HepG2 (cell line): ENCODE data around the gene PXDC1. TPM values are rescaled to one million over a fixed set of nuclear protein-coding genes. Genes with fewer than 3 reads are reported as not detected.

ENCODE experiments used
- AGO2 ChIP-seq: fragments of 200-400 bp; formaldehyde crosslinking; optimal IDR thresholded peaks from 2 replicates; pipeline ENCODE3; 2017; ENCODE audit warnings: mild to moderate bottlenecking, low read depth, low read length, moderate library complexity
- ATF1 ChIP-seq: IDR thresholded peaks from 2 replicates; pipeline ENCODE4 v1.6.1; 2016; ENCODE audit warnings: mild to moderate bottlenecking, control low read depth
- DMAP1 ChIP-seq: IDR thresholded peaks from 2 replicates; pipeline ENCODE4 v1.6.1; 2016
- DNMT3B ChIP-seq: conservative IDR thresholded peaks from 2 replicates; pipeline ENCODE4 v1.6.1; 2016; ENCODE audit warnings: missing biosample characterization, control low read depth
- ELF3 ChIP-seq: IDR thresholded peaks from 2 replicates; pipeline ENCODE4 v1.6.1; 2016; ENCODE audit warnings: missing genetic modification reagents, missing compliant biosample characterization
- EP300 ChIP-seq, 3 experiments: sonication (generic) in 1 of 3; formaldehyde crosslinking in 1 of 3; IDR thresholded peaks; 2 replicates each; pipeline versions ENCODE4 v1.5.1 to v1.6.1; 2011 to 2020; ENCODE audit warnings: low read depth in 2 of 3, low read length in 2 of 3, borderline replicate concordance in 1 of 3, improper control_type of control experiment in 1 of 3, mild to moderate bottlenecking in 1 of 3, missing genetic modification reagents in 1 of 3, moderate library complexity in 1 of 3
- ESRRA ChIP-seq: sonication (generic); formaldehyde crosslinking; IDR thresholded peaks from 2 replicates; pipeline ENCODE4 v1.5.1; 2020; ENCODE audit warnings: mild to moderate bottlenecking, low read depth, missing genetic modification reagents
- GZF1 ChIP-seq: sonication (generic); formaldehyde crosslinking; IDR thresholded peaks from 2 replicates; pipeline ENCODE4 v1.5.1; 2020; ENCODE audit warnings: mild to moderate bottlenecking, missing genetic modification reagents
- JUND ChIP-seq: sonication (generic); formaldehyde crosslinking; IDR thresholded peaks from 2 replicates; pipeline ENCODE4 v1.8.0; 2022; ENCODE audit warnings: mild to moderate bottlenecking, missing genetic modification reagents
- MIER2 ChIP-seq: IDR thresholded peaks from 2 replicates; pipeline ENCODE4 v1.6.1; 2016; ENCODE audit warnings: missing biosample characterization, missing genetic modification reagents
- MXD4 ChIP-seq: IDR thresholded peaks from 2 replicates; pipeline ENCODE4 v1.6.1; 2016; ENCODE audit warnings: mild to moderate bottlenecking, missing biosample characterization, missing genetic modification reagents
- PITX1 ChIP-seq: sonication (generic); formaldehyde crosslinking; IDR thresholded peaks from 2 replicates; pipeline ENCODE4 v1.5.1; 2020; ENCODE audit warnings: mild to moderate bottlenecking, missing genetic modification reagents
- REL ChIP-seq: sonication (generic); formaldehyde crosslinking; conservative IDR thresholded peaks from 2 replicates; pipeline ENCODE4 v1.8.0; 2022; ENCODE audit warnings: mild to moderate bottlenecking, missing genetic modification reagents, moderate library complexity
- RNF2 ChIP-seq: fragments of 450-650 bp; conservative IDR thresholded peaks from 2 replicates; pipeline ENCODE4 v1.6.1; 2016; ENCODE audit warnings: low read depth
- SMARCC2 ChIP-seq: fragments of 450-650 bp; IDR thresholded peaks from 2 replicates; pipeline ENCODE4 v1.6.1; 2017; ENCODE audit warnings: antibody characterized with exemption, mild to moderate bottlenecking
- SNAI1 ChIP-seq: sonication (generic); formaldehyde crosslinking; IDR thresholded peaks from 2 replicates; pipeline ENCODE4 v1.5.0; 2020; ENCODE audit warnings: mild to moderate bottlenecking, missing genetic modification reagents, borderline replicate concordance
- ZMYM4 ChIP-seq: sonication (generic); formaldehyde crosslinking; IDR thresholded peaks from 2 replicates; pipeline ENCODE4 v1.8.1; 2023; ENCODE audit warnings: mild to moderate bottlenecking, missing genetic modification reagents
- ZNF460 ChIP-seq: sonication (generic); formaldehyde crosslinking; IDR thresholded peaks from 2 replicates; pipeline ENCODE4 v1.5.1; 2020; ENCODE audit warnings: missing genetic modification reagents, mild to moderate bottlenecking, borderline replicate concordance
- ZNF543 ChIP-seq: sonication (generic); formaldehyde crosslinking; IDR thresholded peaks from 2 replicates; pipeline ENCODE4 v1.4.0; 2020; ENCODE audit warnings: mild to moderate bottlenecking, missing genetic modification reagents
- ZNF670 ChIP-seq: sonication (generic); formaldehyde crosslinking; IDR thresholded peaks from 2 replicates; pipeline ENCODE4 v1.8.0; 2022; ENCODE audit warnings: mild to moderate bottlenecking, missing genetic modification reagents, borderline replicate concordance
- polyA plus RNA-seq, 8 experiments: library from polyadenylated mRNA; depleted of rRNA in 3 of 8; stranded (reverse) in 7 of 8; unstranded in 1 of 8; fragments of >200 nt; fragmentation: Illumina TruSeq in 4 of 8; extraction: Trizol in 4 of 8; gene quantifications; 2 replicates each; pipeline versions ENCODE4 v1.2.1 to v1.2.3, GENCODE V29; 2011 to 2016; ENCODE audit warnings: low read depth in 4 of 8, missing spikeins in 1 of 8, mixed read lengths in 1 of 8; ENCODE audit not compliant: insufficient read depth in 1 of 8
- total RNA-seq, 5 experiments: library from RNA; depleted of rRNA; stranded (reverse); fragments of >200 nt; fragmentation: Illumina TruSeq; extraction: Trizol; gene quantifications; 2 replicates each; pipeline ENCODE4 v1.2.3, GENCODE V29; 2016; ENCODE audit warnings: low read depth in 1 of 5
- TF ChIP-seq, protein P1 (sequence below): sonication (generic); formaldehyde crosslinking; IDR thresholded peaks from 2 replicates; pipeline ENCODE4 v1.8.0; 2022; ENCODE audit warnings: missing genetic modification reagents, low read depth, mild to moderate bottlenecking, borderline replicate concordance
- TF ChIP-seq, protein P2 (sequence below): sonication (generic); formaldehyde crosslinking; IDR thresholded peaks from 2 replicates; pipeline ENCODE4 v1.4.0; 2020; ENCODE audit warnings: missing genetic modification reagents, borderline replicate concordance
- TF ChIP-seq, protein P3 (sequence below): sonication (generic); formaldehyde crosslinking; IDR thresholded peaks from 2 replicates; pipeline ENCODE4 v1.4.0; 2020; ENCODE audit warnings: missing genetic modification reagents
- TF ChIP-seq, protein P4 (sequence below): sonication (generic); formaldehyde crosslinking; IDR thresholded peaks from 2 replicates; pipeline ENCODE4 v1.5.1; 2020; ENCODE audit warnings: mild to moderate bottlenecking, missing genetic modification reagents, moderate library complexity

The PXDC1 gene
- total and polyA plus RNA-seq, 2 of the 13 experiments (the other 11 are each of a cell fraction or from before 2014, with no cell fraction given) = 32.4 to 34.7 TPM

- no peak for TF ChIP-seq ELF3 (CRISPR knock-in tag)
- TF ChIP-seq ATF1 (CRISPR knock-in tag) = no peak
- TF ChIP-seq MIER2 = no peak
- TF ChIP-seq EP300 (IDR thresholded peaks at IDR 0.05; ENCODE audit: low read depth in 2 of 2, low read length in 2 of 2) = no peak
- TF ChIP-seq EP300 (CRISPR knock-in tag; IDR thresholded peaks at IDR 0.05; ENCODE audit: borderline replicate concordance) = no peak
- TF ChIP-seq MXD4 (CRISPR knock-in tag) = no peak
- TF ChIP-seq REL (CRISPR knock-in tag) = no peak
- peak; percentile 40; the same call in 1 of the 2 replicates for TF ChIP-seq SNAI1 (CRISPR knock-in tag)
- TF ChIP-seq GZF1 (CRISPR knock-in tag) = no peak
- 0 out of 2 replicates have a peak, but pooled peaks have one; percentile 9 for TF ChIP-seq DMAP1
- TF ChIP-seq SMARCC2 = no peak
- no peak for TF ChIP-seq PITX1 (CRISPR knock-in tag)
- TF ChIP-seq JUND (CRISPR knock-in tag) = no peak
- TF ChIP-seq ZNF543 (CRISPR knock-in tag) = no peak
- TF ChIP-seq AGO2 = no peak
- TF ChIP-seq, protein P1, sequence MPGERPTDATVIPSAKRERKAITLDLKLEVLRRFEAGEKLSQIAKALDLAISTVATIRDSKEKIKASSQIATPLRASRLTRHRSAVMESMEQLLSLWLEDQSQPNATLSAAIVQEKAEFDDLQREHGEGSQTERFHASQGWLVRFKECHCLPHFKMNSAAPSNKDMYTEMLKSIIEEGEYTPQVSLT = no peak
- TF ChIP-seq RNF2 = no peak
- TF ChIP-seq, protein P2, sequence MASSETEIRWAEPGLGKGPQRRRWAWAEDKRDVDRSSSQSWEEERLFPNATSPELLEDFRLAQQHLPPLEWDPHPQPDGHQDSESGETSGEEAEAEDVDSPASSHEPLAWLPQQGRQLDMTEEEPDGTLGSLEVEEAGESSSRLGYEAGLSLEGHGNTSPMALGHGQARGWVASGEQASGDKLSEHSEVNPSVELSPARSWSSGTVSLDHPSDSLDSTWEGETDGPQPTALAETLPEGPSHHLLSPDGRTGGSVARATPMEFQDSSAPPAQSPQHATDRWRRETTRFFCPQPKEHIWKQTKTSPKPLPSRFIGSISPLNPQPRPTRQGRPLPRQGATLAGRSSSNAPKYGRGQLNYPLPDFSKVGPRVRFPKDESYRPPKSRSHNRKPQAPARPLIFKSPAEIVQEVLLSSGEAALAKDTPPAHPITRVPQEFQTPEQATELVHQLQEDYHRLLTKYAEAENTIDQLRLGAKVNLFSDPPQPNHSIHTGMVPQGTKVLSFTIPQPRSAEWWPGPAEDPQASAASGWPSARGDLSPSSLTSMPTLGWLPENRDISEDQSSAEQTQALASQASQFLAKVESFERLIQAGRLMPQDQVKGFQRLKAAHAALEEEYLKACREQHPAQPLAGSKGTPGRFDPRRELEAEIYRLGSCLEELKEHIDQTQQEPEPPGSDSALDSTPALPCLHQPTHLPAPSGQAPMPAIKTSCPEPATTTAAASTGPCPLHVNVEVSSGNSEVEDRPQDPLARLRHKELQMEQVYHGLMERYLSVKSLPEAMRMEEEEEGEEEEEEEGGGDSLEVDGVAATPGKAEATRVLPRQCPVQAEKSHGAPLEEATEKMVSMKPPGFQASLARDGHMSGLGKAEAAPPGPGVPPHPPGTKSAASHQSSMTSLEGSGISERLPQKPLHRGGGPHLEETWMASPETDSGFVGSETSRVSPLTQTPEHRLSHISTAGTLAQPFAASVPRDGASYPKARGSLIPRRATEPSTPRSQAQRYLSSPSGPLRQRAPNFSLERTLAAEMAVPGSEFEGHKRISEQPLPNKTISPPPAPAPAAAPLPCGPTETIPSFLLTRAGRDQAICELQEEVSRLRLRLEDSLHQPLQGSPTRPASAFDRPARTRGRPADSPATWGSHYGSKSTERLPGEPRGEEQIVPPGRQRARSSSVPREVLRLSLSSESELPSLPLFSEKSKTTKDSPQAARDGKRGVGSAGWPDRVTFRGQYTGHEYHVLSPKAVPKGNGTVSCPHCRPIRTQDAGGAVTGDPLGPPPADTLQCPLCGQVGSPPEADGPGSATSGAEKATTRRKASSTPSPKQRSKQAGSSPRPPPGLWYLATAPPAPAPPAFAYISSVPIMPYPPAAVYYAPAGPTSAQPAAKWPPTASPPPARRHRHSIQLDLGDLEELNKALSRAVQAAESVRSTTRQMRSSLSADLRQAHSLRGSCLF = no peak
- no peak for TF ChIP-seq ZNF460
- TF ChIP-seq ZNF670 (CRISPR knock-in tag) = no peak
- TF ChIP-seq DNMT3B (CRISPR knock-in tag) = 0 out of 2 replicates have a peak, but pooled peaks have one; percentile 60
- TF ChIP-seq, protein P3, sequence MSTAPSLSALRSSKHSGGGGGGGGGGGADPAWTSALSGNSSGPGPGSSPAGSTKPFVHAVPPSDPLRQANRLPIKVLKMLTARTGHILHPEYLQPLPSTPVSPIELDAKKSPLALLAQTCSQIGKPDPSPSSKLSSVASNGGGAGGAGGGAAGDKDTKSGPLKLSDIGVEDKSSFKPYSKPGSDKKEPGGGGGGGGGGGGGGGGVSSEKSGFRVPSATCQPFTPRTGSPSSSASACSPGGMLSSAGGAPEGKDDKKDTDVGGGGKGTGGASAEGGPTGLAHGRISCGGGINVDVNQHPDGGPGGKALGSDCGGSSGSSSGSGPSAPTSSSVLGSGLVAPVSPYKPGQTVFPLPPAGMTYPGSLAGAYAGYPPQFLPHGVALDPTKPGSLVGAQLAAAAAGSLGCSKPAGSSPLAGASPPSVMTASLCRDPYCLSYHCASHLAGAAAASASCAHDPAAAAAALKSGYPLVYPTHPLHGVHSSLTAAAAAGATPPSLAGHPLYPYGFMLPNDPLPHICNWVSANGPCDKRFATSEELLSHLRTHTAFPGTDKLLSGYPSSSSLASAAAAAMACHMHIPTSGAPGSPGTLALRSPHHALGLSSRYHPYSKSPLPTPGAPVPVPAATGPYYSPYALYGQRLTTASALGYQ (CRISPR knock-in tag) = peak; percentile 8; the same call in 1 of the 2 replicates
- 0 out of 2 replicates have a peak, but pooled peaks have one; percentile 36 for TF ChIP-seq ESRRA (CRISPR knock-in tag)
- TF ChIP-seq, protein P4, sequence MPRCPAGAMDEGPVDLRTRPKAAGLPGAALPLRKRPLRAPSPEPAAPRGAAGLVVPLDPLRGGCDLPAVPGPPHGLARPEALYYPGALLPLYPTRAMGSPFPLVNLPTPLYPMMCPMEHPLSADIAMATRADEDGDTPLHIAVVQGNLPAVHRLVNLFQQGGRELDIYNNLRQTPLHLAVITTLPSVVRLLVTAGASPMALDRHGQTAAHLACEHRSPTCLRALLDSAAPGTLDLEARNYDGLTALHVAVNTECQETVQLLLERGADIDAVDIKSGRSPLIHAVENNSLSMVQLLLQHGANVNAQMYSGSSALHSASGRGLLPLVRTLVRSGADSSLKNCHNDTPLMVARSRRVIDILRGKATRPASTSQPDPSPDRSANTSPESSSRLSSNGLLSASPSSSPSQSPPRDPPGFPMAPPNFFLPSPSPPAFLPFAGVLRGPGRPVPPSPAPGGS (CRISPR knock-in tag) = no peak
- TF ChIP-seq ZMYM4 (CRISPR knock-in tag) = no peak
Measured at GRCh38 chr6:3749977-3750316, 1.6 kb downstream of the PXDC1 start (continued).
